HG02852 (cell line): ENCODE measurements around the gene SPTBN1.

Source experiments
- ATAC-seq: cut with Tn5 transposase; IDR thresholded peaks from one replicate; pipeline ENCODE4 v1.9.1; 2021; ENCODE audit warnings: mild to moderate bottlenecking, moderate library complexity; ENCODE audit not compliant: unreplicated experiment

SPTBN1 gene

DNA sequence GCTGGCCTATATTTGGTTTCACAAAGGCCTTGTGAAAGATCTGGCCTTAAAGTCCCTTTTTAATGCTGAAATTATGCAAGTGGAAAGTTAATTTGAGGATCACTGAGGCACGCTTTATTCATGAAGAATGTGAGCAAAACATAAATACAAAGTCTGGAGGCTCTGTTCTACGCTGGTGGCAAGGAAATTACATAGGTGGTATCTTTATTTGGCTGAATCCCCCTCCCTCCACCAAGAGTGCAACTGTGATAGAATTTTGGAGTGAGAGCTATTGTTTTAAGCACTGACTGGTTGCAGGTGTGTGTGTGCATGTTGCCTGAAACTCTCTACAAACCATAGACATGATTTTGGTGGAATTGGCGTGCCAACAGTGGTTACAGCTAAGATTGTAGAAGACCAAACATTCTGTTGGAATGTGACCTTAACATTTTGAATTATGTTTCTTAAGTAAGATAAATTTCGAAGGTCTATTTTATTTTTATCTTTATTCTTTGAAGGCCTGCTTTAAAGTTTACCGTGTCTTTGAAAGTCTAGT lies 114.3 kb downstream of the SPTBN1 start:
- no peak for ATAC-seq

DNA sequence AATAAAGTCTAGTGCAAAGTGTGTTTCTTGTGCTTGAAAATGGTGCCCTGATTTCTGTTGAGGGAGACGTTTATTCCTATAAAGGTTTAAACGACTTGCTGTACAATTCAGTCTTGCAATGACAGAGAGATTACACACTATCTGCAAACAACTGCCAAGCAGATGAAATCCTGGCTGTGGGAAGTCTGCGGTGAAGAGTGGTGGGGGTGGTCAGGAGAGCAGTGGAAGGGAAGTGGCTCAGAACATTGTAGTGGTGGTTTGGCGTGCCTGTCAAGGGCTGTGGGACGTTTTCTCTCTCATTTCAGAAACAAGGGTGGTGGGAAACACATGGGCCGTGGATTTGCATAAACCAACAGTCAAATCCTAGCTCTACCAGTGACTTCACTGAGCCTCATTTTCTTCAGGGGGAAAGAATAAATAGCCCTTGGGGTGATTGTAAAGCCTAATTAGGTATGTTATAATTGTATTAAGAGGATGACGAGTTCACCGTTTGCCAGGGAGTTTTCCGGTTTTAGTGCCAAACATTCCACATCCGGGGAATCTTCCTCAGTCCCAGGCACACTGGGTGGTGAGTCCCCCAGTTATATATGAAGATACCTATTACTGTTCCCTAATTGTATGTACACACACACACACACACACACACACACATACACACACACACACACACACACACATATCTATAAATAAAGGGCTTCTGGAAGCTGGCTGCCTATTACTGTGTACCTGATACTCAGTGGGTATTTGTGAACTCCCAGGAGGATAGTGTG lies 115.0 kb downstream of the SPTBN1 start:
- peak; percentile 75 for ATAC-seq

- no peak for ATAC-seq
Observed at GRCh38 chr2:54572262-54572635, 116.1 kb downstream of the SPTBN1 start.

DNA sequence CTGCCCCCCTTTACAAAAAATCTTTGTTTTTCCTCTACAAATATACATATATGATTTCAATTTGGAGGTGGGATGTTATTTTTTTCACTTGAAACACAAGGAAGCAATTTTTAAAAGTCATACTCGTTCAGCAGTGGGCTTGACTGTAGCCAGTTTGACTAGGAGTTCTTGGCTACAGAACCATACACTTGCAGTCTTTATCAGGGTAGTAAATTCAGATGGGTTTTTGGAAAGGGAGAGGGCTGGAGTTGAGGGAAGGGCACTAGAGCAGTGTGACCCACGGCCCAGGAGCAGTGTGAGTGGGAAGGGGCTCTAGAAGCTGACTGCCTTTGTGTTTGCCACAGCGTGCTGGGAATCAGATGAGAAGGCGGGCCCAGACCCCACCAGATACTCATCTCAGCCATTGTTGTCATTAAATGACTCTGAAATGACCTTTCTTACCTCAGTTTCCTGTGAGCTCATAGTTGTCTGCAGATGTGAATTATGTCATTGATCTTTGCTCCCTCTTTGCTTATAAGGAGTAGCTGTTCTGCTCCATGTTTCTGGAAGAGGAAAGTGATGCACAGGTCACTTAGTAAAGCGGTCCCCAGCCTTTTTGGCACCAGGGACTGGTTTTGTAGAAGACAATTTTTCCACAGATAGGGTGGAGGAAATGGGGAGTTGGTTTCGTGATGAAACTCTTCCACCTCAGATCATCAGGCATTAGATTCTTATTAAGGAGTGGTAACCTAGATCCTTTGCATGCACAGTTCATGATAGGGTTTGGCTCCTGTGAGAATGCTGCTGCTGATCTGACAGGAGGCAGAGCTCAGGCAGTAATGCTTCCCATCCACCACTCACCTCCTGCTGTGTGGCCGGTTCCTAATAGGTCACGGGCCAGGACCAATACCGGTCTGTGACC lies 116.8 kb downstream of the SPTBN1 start:
- ATAC-seq: no peak

GRCh38 chr2:54573537-54573919 lies 117.4 kb downstream of the SPTBN1 start:
- ATAC-seq: no peak

DNA sequence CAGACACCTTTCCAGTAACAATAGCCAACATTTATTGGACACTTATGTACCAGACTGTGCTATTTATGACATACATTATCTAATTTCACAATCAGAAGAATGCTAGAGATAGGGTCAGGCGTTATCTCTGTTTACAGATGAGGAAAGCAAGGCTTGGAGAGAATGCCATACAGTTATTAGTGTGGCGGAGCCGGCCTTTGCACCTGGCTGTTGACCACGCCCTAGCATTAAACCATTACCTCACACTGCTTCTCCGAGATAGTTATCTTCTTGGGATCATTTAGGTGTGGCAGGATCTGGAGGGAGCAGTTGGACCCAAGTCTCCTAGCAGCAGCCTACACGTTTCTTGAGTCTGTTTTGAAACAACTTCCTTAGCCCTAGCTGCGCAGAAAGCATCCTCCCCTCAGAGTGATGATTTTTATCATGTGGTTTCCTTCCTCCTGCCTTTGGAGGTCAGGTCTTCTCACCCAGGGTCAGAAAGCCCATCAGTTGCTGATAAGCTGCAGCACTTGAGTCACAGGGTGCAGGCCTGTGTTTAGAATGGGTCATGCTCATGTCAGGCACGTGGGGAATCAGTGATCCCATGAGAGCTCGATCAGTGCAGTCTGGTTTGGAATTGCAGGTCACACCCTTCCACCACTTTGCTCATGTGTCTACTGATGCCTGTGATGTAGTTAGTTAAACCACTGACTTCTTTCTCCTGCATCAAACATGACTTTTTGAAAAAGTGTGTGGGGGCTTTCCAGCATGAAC lies 118.2 kb downstream of the SPTBN1 start:
- peak; percentile 25 for ATAC-seq

DNA sequence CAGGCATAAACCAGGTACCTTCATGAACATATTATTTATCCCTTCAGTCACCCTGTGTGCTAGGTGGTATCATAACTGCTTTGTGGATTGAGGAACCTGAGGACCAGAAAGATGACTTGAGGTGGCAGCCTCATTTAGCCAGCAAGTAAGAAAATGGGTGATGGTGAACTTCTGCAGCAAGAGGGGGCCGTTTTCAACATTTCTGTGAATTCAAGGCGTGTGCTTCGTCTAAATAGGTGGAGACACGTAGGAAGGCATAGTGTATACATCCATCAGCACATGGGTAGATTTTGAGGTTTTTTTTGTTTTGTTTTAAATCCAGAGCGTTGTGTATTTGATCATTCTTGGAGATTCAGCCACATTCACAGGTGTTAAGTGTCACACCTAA lies 118.7 kb downstream of the SPTBN1 start:
- no peak for ATAC-seq

DNA sequence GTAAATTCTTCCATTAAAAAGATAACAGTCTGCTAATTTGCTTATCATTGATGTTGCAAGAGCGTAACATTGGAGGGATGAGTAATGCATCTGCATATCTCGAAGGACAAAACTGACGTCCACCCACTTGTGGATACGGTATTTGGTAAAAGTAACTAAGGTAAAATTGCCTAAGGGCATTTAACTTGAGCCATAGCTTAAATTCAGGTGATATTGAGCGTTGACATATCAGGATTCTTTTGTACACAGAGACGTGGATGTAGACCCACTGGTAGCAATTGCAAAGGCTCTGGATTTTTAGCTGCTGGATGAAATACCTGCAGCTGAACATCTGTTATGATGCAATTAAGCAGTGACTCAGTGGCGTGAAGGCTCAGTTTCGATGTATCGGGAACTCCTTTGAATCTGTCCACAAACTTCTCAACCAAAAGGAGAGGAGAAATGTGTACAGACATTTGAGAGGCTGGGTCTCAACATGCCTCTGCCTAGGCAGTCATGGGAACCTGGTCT lies 119.3 kb downstream of the SPTBN1 start:
- no peak for ATAC-seq

- ATAC-seq: no peak
Observed at GRCh38 chr2:54577035-54577434, 120.9 kb downstream of the SPTBN1 start.

GRCh38 chr2:54577944-54578647 lies 122.0 kb downstream of the SPTBN1 start:
- ATAC-seq: no peak

GRCh38 chr2:54578648-54579045 lies 122.5 kb downstream of the SPTBN1 start:
- ATAC-seq: no peak

DNA sequence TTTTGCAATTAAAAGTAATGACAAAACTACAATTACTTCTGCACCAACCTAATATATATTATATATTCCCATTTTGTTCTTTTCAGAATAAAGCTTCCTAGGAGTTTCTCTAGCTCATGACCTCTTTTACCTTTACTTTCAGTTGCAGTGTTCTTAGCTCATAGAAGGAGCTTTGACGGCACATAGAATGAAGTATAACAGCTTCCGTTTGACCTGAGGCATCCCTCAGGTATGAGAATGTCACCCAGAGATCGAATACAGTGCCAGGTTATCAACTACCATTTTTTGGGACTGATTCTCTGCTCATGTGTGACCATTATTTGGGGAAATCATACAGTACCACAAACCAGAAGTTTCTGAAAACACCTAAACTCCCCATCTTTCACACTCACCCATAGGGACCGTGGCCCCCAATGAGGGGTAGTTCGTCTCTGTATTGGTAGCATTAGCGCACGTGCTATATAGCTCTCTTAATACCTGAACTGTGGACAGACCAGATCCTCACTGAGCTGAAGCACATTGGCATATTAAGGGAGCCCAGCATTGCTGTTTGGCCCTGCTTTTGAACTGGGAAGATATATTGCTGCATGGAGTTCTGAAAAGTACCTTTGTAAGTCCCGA lies 123.0 kb downstream of the SPTBN1 start:
- ATAC-seq: no peak

- peak; percentile 72 for ATAC-seq
Observed at GRCh38 chr2:54579682-54580620, 123.8 kb downstream of the SPTBN1 start.

GRCh38 chr2:54581326-54582039 lies 125.4 kb downstream of the SPTBN1 start:
- ATAC-seq: no peak

DNA sequence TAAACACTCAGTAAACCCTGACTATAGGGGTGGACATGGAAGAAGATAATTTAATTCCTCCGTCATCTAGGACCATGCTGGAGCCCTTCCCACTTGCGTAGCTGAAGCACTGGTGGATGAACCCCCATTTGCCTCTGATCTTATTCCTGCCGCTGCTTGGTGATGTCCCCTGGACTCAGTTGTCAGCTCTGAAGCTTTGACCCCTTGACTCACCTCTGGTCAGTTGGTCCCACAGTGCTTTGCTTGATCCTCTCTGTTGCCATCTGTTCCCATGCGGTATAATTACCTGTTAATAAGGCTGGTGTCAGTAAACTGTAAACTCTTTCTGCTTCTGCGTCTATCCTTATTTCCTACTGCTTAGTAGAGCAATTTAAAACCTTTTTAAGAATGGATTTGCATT lies 126.9 kb downstream of the SPTBN1 start:
- ATAC-seq: no peak

DNA sequence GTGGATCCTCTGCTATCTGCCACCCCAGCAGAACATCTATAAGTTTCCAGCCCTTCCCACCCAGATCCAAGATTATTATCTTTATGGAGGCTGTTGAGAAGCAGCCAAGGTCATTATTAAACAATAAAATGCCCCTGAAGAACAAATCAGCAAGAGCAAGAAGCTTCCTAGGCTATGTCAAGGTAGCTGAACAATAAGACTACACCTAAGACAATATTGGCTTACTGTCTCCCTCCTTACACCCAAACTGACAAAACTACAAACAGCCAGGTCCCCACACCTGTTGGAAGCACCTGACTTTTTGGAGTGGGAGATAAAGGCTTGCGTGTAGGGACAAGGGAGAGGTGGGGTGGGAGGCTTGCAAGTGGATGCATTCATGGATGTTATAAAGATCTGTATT lies 128.5 kb downstream of the SPTBN1 start:
- ATAC-seq: no peak

DNA sequence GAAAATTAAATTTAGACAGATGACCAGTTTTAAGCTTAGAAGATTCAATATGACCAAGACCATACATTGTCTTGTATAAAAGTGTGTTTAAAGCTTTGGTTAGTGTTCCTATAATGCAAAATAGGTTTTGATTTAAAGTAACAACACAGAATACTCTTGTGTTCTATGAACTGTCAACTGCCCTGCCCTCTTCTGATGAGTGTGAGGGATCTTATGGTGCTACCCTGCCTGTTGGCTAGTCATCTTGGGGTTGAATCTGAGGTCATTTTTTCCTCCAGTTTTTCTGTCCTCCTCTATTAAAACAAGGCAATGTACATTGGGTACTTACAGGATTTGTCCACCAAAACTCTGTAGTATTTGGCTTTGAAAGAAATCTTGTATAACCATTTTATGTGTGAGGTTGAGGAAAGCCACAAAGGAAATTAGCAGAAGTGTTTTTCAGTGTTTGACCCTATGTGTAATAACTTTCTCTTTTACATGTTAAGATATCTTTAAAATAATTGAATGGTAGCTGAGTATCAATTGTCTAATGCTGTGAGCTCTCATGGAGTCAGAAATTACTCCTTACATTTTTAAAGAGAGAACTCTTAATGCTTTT lies 129.1 kb downstream of the SPTBN1 start:
- ATAC-seq: no peak

GRCh38 chr2:54586062-54586461 lies 129.9 kb downstream of the SPTBN1 start:
- no peak for ATAC-seq
